Measurements from ENCODE around the gene BSPH1.
"Not testable (repeated sequence)": the region's sequence is repeated elsewhere in the genome, so short reads cannot be mapped to it uniquely, and the experiment has no call there.

BSPH1 gene

GRCh38 chr19:47928581-47928980, 63.4 kb downstream of the BSPH1 start:
- not testable (repeated sequence) for FAIRE-seq; DNase-seq (ENCODE audit: insufficient read length, low spot score)

GRCh38 chr19:47920107-47920506, 71.9 kb downstream of the BSPH1 start:
- FAIRE-seq; DNase-seq (ENCODE audit: insufficient read length, low spot score): not testable (repeated sequence)

Measured in HTR-8/SVneo (cell line).